Effector memory CD8-positive, alpha-beta T cell (primary cell): Measurements from ENCODE around the gene CCL18.
A peak's percentile ranks its signal among the peaks of the same experiment; 100 is the strongest.
"Not testable (repeated sequence)": the region's sequence is repeated elsewhere in the genome, so short reads cannot be mapped to it uniquely, and the experiment has no call there.

Experiments used
- ATAC-seq: fragments of 150-1000 bp; cut with Tn5 transposase; replicated peaks from 2 replicates; pipeline ENCODE4 v1.10.0; 2021; ENCODE audit warnings: mild to moderate bottlenecking, moderate library complexity
- DNase-seq, 3 experiments: peaks; one replicate each; pipeline ENCODE4 v3.0.0; 2021
- H3K27ac Mint-ChIP-seq, 2 donors: one replicate each; pipeline ENCODE4 v1.8.0; 2022; ENCODE audit warnings: mild to moderate bottlenecking in 2 of 2, mixed read lengths in 2 of 2, moderate library complexity in 2 of 2
- H3K27me3 Mint-ChIP-seq, 2 donors: one replicate each; pipeline ENCODE4 v1.8.0; 2022; ENCODE audit warnings: mixed read lengths in 2 of 2
- H3K36me3 Mint-ChIP-seq: one replicate; pipeline ENCODE4 v1.8.0; 2022; ENCODE audit warnings: mild to moderate bottlenecking, moderate library complexity, mixed read lengths; ENCODE audit not compliant: insufficient read depth
- H3K4me1 Mint-ChIP-seq, 2 donors: one replicate each; pipeline ENCODE4 v1.8.0; 2022; ENCODE audit warnings: low read depth in 2 of 2, mixed read lengths in 2 of 2
- H3K4me3 Mint-ChIP-seq, 2 donors: one replicate each; pipeline ENCODE4 v1.8.0; 2022; ENCODE audit warnings: mild to moderate bottlenecking in 2 of 2, mixed read lengths in 2 of 2, moderate library complexity in 2 of 2
- H3K9me3 Mint-ChIP-seq, 2 donors: one replicate each; pipeline ENCODE4 v1.8.0; 2022; ENCODE audit warnings: mixed read lengths in 2 of 2

Gene CCL18

GRCh38 chr17:36114971-36115648, 51.0 kb downstream of the CCL18 start:
- not testable (repeated sequence) for H3K9me3 Mint-ChIP-seq, DNase-seq, H3K36me3 Mint-ChIP-seq, ATAC-seq, H3K27me3 Mint-ChIP-seq
- Mint-ChIP-seq H3K27ac (peak overlapping the region in 1 of 2 donors; percentile 66), H3K4me3 (peak overlapping the region in 1 of 2 donors; percentile 78), H3K4me1 (peaks cover 30 to 50% of the 10 kb centered on the region in 2 donors)

- Mint-ChIP-seq H3K27ac (peak overlapping the region in 1 of 2 donors; percentile 66), H3K4me1 (peaks cover 30 to 50% of the 10 kb centered on the region in 2 donors), H3K4me3 (peak overlapping the region in 1 of 2 donors; percentile 78)
- not testable (repeated sequence) for H3K9me3 Mint-ChIP-seq, H3K36me3 Mint-ChIP-seq, DNase-seq, ATAC-seq, H3K27me3 Mint-ChIP-seq
These were observed 51.5 kb downstream of the CCL18 start for GRCh38 chr17:36115649-36115977.

- Mint-ChIP-seq H3K4me3 (peak overlapping the region; percentile 70 to 78), H3K27me3 (no peaks in the 10 kb centered on the region), H3K36me3 (peaks cover 8% of the 10 kb centered on the region), H3K9me3 (no peaks in the 10 kb centered on the region), H3K27ac (peak overlapping the region; percentile 66 to 92), H3K4me1 (peaks cover 28 to 52% of the 10 kb centered on the region in 2 donors)
- no peak for ATAC-seq
- no peak for DNase-seq
These were observed 53.7 kb downstream of the CCL18 start for GRCh38 chr17:36117505-36118382.

GRCh38 chr17:36118477-36119353, 54.6 kb downstream of the CCL18 start:
- Mint-ChIP-seq H3K9me3 (no peaks in the 10 kb centered on the region), H3K27ac (peak overlapping the region; percentile 66 to 92), H3K36me3 (peaks cover 8% of the 10 kb centered on the region), H3K4me1 (peaks cover 28 to 54% of the 10 kb centered on the region in 2 donors), H3K4me3 (peak overlapping the region; percentile 33 to 78), H3K27me3 (no peaks in the 10 kb centered on the region)
- ATAC-seq: no peak
- DNase-seq: no peak

- H3K27me3 Mint-ChIP-seq: no peaks in the 10 kb centered on the region
- peaks cover 26 to 60% of the 10 kb centered on the region in 2 donors for H3K4me1 Mint-ChIP-seq
- no peak for ATAC-seq
These were observed 56.1 kb downstream of the CCL18 start for GRCh38 chr17:36120221-36120620.

GRCh38 chr17:36121099-36121498, 57.0 kb downstream of the CCL18 start:
- H3K4me3 Mint-ChIP-seq: peak overlapping the region in 1 of 2 donors; percentile 78
- DNase-seq, H3K36me3 Mint-ChIP-seq, H3K27me3 Mint-ChIP-seq, ATAC-seq, H3K9me3 Mint-ChIP-seq: not testable (repeated sequence)
- H3K27ac Mint-ChIP-seq: peak overlapping the region in 1 of 2 donors; percentile 20
- H3K4me1 Mint-ChIP-seq: peaks cover 29 to 58% of the 10 kb centered on the region in 2 donors

More at GRCh38 chr17:36120221-36120620, 56.1 kb downstream of the CCL18 start:
- Mint-ChIP-seq H3K27ac (no peak overlapping the region), H3K36me3 (peaks cover 8% of the 10 kb centered on the region), H3K9me3 (no peaks in the 10 kb centered on the region), H3K4me3 (peak overlapping the region in 1 of 2 donors; percentile 78)
- DNase-seq: no peak
